ENCODE measurements around the gene JAG1.

The JAG1 gene

DNA sequence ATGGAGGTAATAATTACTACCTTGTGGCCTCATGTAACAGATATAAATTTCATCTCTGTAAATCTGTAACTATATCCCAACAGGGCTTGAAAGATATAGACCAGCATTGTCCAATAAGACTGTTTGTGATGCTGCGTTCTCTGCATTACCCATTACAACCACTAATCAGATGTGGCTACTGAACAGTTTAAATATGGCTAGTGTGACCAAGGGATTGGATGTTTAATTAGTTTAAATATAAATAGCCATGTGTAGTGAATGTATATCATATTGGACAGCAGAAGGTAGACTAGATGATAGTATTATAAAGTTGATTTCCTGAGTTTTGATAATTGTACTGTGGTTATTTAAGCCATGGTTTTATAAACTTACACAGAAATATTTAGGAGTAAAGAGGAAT is 27.8 kb upstream of the JAG1 start:
- no peak for DNase-seq (ENCODE audit: low spot score)
- in situ Hi-C loops (cut with MboI; ENCODE audit: low sequenced_read_pairs, unreplicated experiment), result no loop called here
- no peak for TF ChIP-seq CTCF (IDR thresholded peaks at IDR 0.05; ENCODE audit: borderline replicate concordance, control extremely low read depth, extremely low read depth, insufficient read depth, missing control alignments)

- no peak for DNase-seq (ENCODE audit: low spot score)
- TF ChIP-seq CTCF (IDR thresholded peaks at IDR 0.05; ENCODE audit: borderline replicate concordance, control extremely low read depth, extremely low read depth, insufficient read depth, missing control alignments), result no peak
- in situ Hi-C loops (cut with MboI; ENCODE audit: low sequenced_read_pairs, unreplicated experiment), result loop anchor here (25.0 kb wide), 1 partner anchor 837 kb away; no protein-coding TSS in a partner anchor
Observed at GRCh38 chr20:10699941-10700340, 26.1 kb upstream of the JAG1 start.

GRCh38 chr20:10699489-10699888 is 25.7 kb upstream of the JAG1 start:
- in situ Hi-C loops (cut with MboI; ENCODE audit: low sequenced_read_pairs, unreplicated experiment), result loop anchor here (25.0 kb wide), 1 partner anchor 838 kb away; no protein-coding TSS in a partner anchor
- DNase-seq (ENCODE audit: low spot score), result no peak
- TF ChIP-seq CTCF (IDR thresholded peaks at IDR 0.05; ENCODE audit: borderline replicate concordance, control extremely low read depth, extremely low read depth, insufficient read depth, missing control alignments), result no peak

- in situ Hi-C loops (cut with MboI; ENCODE audit: low sequenced_read_pairs, unreplicated experiment), result loop anchor here (25.0 kb wide), 1 partner anchor 841 kb away; no protein-coding TSS in a partner anchor
- TF ChIP-seq CTCF (IDR thresholded peaks at IDR 0.05; ENCODE audit: borderline replicate concordance, control extremely low read depth, extremely low read depth, insufficient read depth, missing control alignments), result no peak
- no peak for DNase-seq (ENCODE audit: low spot score)
Observed at GRCh38 chr20:10696650-10697049, 22.9 kb upstream of the JAG1 start.

- in situ Hi-C loops (cut with MboI; ENCODE audit: low sequenced_read_pairs, unreplicated experiment), result loop anchor here (25.0 kb wide), 1 partner anchor 848 kb away; no protein-coding TSS in a partner anchor
- no peak for DNase-seq (ENCODE audit: low spot score)
- no peak for TF ChIP-seq CTCF (IDR thresholded peaks at IDR 0.05; ENCODE audit: borderline replicate concordance, control extremely low read depth, extremely low read depth, insufficient read depth, missing control alignments)
Observed at GRCh38 chr20:10689385-10689784, 15.6 kb upstream of the JAG1 start.

DNA sequence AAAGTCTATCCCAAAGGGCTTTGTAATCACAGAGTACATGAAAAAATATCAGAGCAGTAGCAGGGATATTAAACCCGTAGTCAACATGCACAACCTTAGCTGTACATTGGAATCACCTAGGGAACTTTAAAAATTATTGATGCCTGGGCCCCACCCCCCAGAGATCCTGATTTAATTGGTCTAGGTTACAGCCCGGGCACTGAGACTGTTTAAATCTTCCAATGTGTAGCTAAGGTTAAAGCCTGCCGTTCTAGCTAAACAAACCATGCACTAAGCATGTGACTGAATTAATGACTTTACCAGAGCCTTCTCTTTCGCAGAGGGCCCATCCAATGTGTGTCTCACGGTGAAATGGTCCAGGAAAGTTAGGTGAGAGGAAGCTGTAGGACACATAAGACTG is 14.1 kb upstream of the JAG1 start:
- no peak for TF ChIP-seq CTCF (IDR thresholded peaks at IDR 0.05; ENCODE audit: borderline replicate concordance, control extremely low read depth, extremely low read depth, insufficient read depth, missing control alignments)
- no peak for DNase-seq (ENCODE audit: low spot score)
- in situ Hi-C loops (cut with MboI; ENCODE audit: low sequenced_read_pairs, unreplicated experiment), result loop anchor here (25.0 kb wide), 1 partner anchor 849 kb away; no protein-coding TSS in a partner anchor
